SK-N-SH (cell line): ENCODE results near the gene TRAK1. TPM values are rescaled to one million over a fixed set of nuclear protein-coding genes. Genes with fewer than 3 reads are reported as not detected.

Source experiments
- CTCF ChIA-PET: fragments of 300-600, 350-600 bp; formaldehyde crosslinking; extraction: SDS; loops from one replicate; lab custom pipeline; 2021; lab: Yijun Ruan, JAX
- POLR2A ChIA-PET: fragments of 350-600 bp; sonication (Branson Sonifier 250); formaldehyde crosslinking; extraction: SDS; loops from one replicate; lab custom pipeline; 2020; ENCODE audit warnings: antibody characterized with exemption, inconsistent platforms; lab: Yijun Ruan, JAX
- DNase-seq: peaks from one replicate; pipeline ENCODE4 v3.0.0; 2012
- H2AFZ ChIP-seq: fragments of 200-600 bp; sonication (generic); 2 replicates; pipeline ENCODE4 v1.8.1; 2016; ENCODE audit warnings: antibody characterized with exemption, mild to moderate bottlenecking, low read depth
- H3F3A ChIP-seq: fragments of 200-600 bp; sonication (generic); replicated peaks from 2 replicates; pipeline ENCODE3; 2016; ENCODE audit warnings: antibody characterized with exemption, mild to moderate bottlenecking; ENCODE audit not compliant: insufficient read depth
- H3K27ac ChIP-seq, 2 experiments: fragments of 200-500 bp in 1 of 2; fragments of 200-600 bp in 1 of 2; sonication (Bioruptor generic) in 1 of 2; sonication (generic), shearing (Covaris generic) in 1 of 2; 2 replicates each; pipeline versions ENCODE4 v1.5.1 to v1.6.1; 2014 to 2016; ENCODE audit warnings: low read depth in 2 of 2, inconsistent platforms in 1 of 2, low read length in 1 of 2, mild to moderate bottlenecking in 1 of 2, mixed read lengths in 1 of 2
- H3K27me3 ChIP-seq: fragments of 200-600 bp; sonication (generic), shearing (Covaris generic); 2 replicates; pipeline ENCODE4 v1.6.1; 2016; ENCODE audit warnings: mixed run types; ENCODE audit not compliant: insufficient read depth
- H3K36me3 ChIP-seq, 2 experiments: fragments of 200-500 bp in 1 of 2; fragments of 200-600 bp in 1 of 2; sonication (Bioruptor generic) in 1 of 2; sonication (generic) in 1 of 2; replicated peaks in 1 of 2; 2 replicates each; pipeline versions ENCODE3 to v1.5.1; 2014 to 2016; ENCODE audit warnings: low read length in 1 of 2, mild to moderate bottlenecking in 1 of 2; ENCODE audit not compliant: insufficient read depth in 2 of 2, control insufficient read depth in 1 of 2
- H3K4me1 ChIP-seq, 2 experiments: fragments of 200-500 bp in 1 of 2; fragments of 200-600 bp in 1 of 2; sonication (Bioruptor generic) in 1 of 2; sonication (generic), shearing (Covaris generic) in 1 of 2; 2 replicates each; pipeline versions ENCODE4 v1.5.1 to v1.6.1; 2014 to 2016; ENCODE audit warnings: low read depth in 1 of 2, low read length in 1 of 2, mixed run types in 1 of 2; ENCODE audit not compliant: insufficient read depth in 2 of 2, control insufficient read depth in 1 of 2
- H3K4me2 ChIP-seq: fragments of 200-600 bp; sonication (generic), shearing (Covaris generic); 2 replicates; pipeline ENCODE4 v1.6.1; 2017; ENCODE audit warnings: mixed run types
- H3K4me3 ChIP-seq, 2 experiments: fragments of 200-500 bp in 1 of 2; fragments of 200-600 bp in 1 of 2; sonication (Bioruptor generic) in 1 of 2; sonication (generic), shearing (Covaris generic) in 1 of 2; 2 replicates each; pipeline versions ENCODE4 v1.5.1 to v1.8.1; 2014 to 2016; ENCODE audit warnings: low read depth in 2 of 2, inconsistent platforms in 1 of 2, low read length in 1 of 2, mild to moderate bottlenecking in 1 of 2, mixed read lengths in 1 of 2, moderate library complexity in 1 of 2
- H3K79me2 ChIP-seq: fragments of 200-600 bp; sonication (generic); 2 replicates; pipeline ENCODE4 v1.8.1; 2017; ENCODE audit warnings: mild to moderate bottlenecking; ENCODE audit not compliant: insufficient read depth
- H3K9ac ChIP-seq: fragments of 200-600 bp; sonication (generic); 2 replicates; pipeline ENCODE4 v1.6.1; 2017; ENCODE audit warnings: mixed run types
- H3K9me2 ChIP-seq: fragments of 200-600 bp; sonication (generic); 2 replicates; pipeline ENCODE4 v1.6.1; 2017; ENCODE audit warnings: mixed run types
- H3K9me3 ChIP-seq: fragments of 200-600 bp; sonication (generic); 2 replicates; pipeline ENCODE4 v1.6.1; 2017; ENCODE audit warnings: mixed run types, mild to moderate bottlenecking, moderate library complexity
- H4K20me1 ChIP-seq: fragments of 200-600 bp; sonication (generic); 2 replicates; pipeline ENCODE4 v1.6.1; 2017; ENCODE audit warnings: mild to moderate bottlenecking, mixed run types; ENCODE audit not compliant: insufficient read depth
- CHD2 ChIP-seq: fragments of 150-350 bp; IDR thresholded peaks from 2 replicates; pipeline ENCODE4 v1.6.1; 2018; ENCODE audit warnings: low read length; ENCODE audit not compliant: partially characterized antibody
- CTCF ChIP-seq: fragments of 200-600 bp; sonication (generic); IDR thresholded peaks from 2 replicates; pipeline ENCODE4 v1.6.1; 2017; ENCODE audit warnings: antibody characterized with exemption, mild to moderate bottlenecking, moderate library complexity
- ELF1 ChIP-seq: IDR thresholded peaks from 2 replicates; pipeline ENCODE4 v1.4.0; 2012
- EZH2phosphoT487 ChIP-seq: fragments of 200-600 bp; sonication (generic); IDR thresholded peaks from 2 replicates; pipeline ENCODE4 v1.6.1; 2017; ENCODE audit warnings: low read depth, mixed run types, mild to moderate bottlenecking, antibody characterized with exemption, moderate library complexity, borderline replicate concordance
- FOSL2 ChIP-seq: IDR thresholded peaks from 2 replicates; pipeline ENCODE4 v1.4.0; 2012; ENCODE audit warnings: low read depth, mild to moderate bottlenecking, moderate library complexity, borderline replicate concordance
- FOXM1 ChIP-seq: IDR thresholded peaks from 2 replicates; pipeline ENCODE4 v1.4.0; 2012; ENCODE audit warnings: low read depth, mild to moderate bottlenecking
- MXI1 ChIP-seq: IDR thresholded peaks from 2 replicates; pipeline ENCODE4 v1.6.1; 2012; ENCODE audit warnings: mild to moderate bottlenecking, low read depth, low read length, improper control_type of control experiment
- NFIC ChIP-seq: IDR thresholded peaks from 2 replicates; pipeline ENCODE4 v1.4.0; 2012; ENCODE audit warnings: borderline replicate concordance
- RAD21 ChIP-seq: IDR thresholded peaks from 2 replicates; pipeline ENCODE4 v1.6.1; 2012; ENCODE audit warnings: mild to moderate bottlenecking, low read length
- SIN3A ChIP-seq: IDR thresholded peaks from 2 replicates; pipeline ENCODE4 v1.6.1; 2012; ENCODE audit warnings: low read depth, mild to moderate bottlenecking, low read length, moderate library complexity, borderline replicate concordance
- SMC3 ChIP-seq: IDR thresholded peaks from 2 replicates; pipeline ENCODE4 v1.6.1; 2012; ENCODE audit warnings: low read depth, low read length, improper control_type of control experiment
- TAF1 ChIP-seq: IDR thresholded peaks from 2 replicates; pipeline ENCODE4 v1.6.1; 2012; ENCODE audit warnings: low read depth, mild to moderate bottlenecking, low read length, moderate library complexity, borderline replicate concordance
- TCF12 ChIP-seq: IDR thresholded peaks from 2 replicates; pipeline ENCODE4 v1.4.0; 2012
- USF1 ChIP-seq: IDR thresholded peaks from 2 replicates; pipeline ENCODE4 v1.4.0; 2012; ENCODE audit warnings: low read depth, borderline replicate concordance
- USF2 ChIP-seq: fragments of 150-350 bp; IDR thresholded peaks from 2 replicates; pipeline ENCODE4 v1.6.1; 2017; ENCODE audit warnings: antibody characterized with exemption, low read length, low read depth, borderline replicate concordance
- YY1 ChIP-seq: IDR thresholded peaks from 2 replicates; pipeline ENCODE4 v1.4.0; 2012; ENCODE audit warnings: low read depth, mild to moderate bottlenecking
- WGBS: methylation state at CpG from one replicate; pipeline ENCODE4 v1.1.6; 2017; ENCODE audit warnings: low lambda C conversion rate; 5-methylcytosine and 5-hydroxymethylcytosine counted together
- polyA plus RNA-seq, 3 experiments: library from polyadenylated mRNA; depleted of rRNA; stranded (reverse); fragments of >200 nt; gene quantifications; 2 replicates each; pipeline ENCODE4 v1.2.3, GENCODE V29; 2012
- TF ChIP-seq, protein P1 (sequence below): IDR thresholded peaks from 2 replicates; pipeline ENCODE4 v1.4.0; 2012; ENCODE audit warnings: low read depth, borderline replicate concordance

The TRAK1 gene
- polyA plus RNA-seq, 1 of the 3 experiments (the other 2 are of a cell fraction), result 12.5 TPM

DNA sequence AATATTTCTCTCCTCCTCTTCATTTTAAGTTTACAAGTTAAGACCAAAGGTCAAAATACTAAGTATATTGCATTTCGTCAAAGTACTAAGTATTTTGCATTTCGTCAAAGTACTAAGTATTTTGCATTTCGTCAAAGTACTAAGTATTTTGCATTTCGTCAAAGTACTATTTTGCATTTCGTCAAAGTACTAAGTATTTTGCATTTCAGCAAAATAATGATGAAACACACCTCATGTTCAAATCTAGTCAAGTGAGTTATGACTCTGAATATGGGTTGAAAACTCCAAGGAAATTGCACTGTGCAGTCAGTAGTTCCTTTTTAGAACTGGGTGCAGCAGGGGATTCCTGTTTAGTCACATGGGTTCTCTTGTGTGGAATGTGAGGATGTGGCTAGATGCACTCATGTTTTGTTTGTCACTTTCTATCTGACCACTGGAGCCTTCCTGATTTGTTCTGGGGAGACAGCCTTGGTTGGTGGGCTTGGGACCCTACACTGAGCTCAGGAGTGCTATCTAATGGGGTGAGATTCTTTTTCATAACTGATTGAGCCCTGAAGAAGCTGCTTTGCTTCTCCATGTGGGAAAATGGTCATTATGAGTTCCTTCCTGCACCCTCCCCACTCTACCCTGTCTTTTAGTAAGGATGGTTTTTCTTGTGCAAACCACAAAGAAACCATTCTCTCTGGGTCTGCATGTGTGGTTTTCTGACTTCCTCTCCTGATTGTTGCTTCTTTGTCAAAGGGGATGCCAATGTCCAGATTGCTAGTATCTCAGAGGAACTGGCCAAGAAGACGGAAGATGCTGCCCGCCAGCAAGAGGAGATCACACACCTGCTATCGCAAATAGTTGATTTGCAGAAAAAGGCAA, 101.4 kb downstream of the TRAK1 start (continued):
- no peak for TF ChIP-seq RAD21
- TF ChIP-seq USF2, result no peak
- no peak for TF ChIP-seq EZH2phosphoT487
- no peak for TF ChIP-seq TAF1

GRCh38 chr3:42194943-42195510, 103.9 kb downstream of the TRAK1 start:
- Histone ChIP-seq H2AFZ (no peak overlapping the region), H4K20me1 (0 out of 2 replicates have a peak, but pooled peaks cover 2% of the 10 kb centered on the region), H3K4me2 (no peak overlapping the region), H3K4me1 (no peaks in the 10 kb centered on the region; a peak in 1 of 4 replicates), H3K4me3 (no peak overlapping the region), H3K36me3 (peaks cover 3 to 52% of the 10 kb centered on the region in 2 experiments), H3K79me2 (no peaks in the 10 kb centered on the region), H3K9me2 (no peaks in the 10 kb centered on the region), H3K9ac (no peak overlapping the region), H3F3A (peaks cover 3% of the 10 kb centered on the region), H3K9me3 (no peaks in the 10 kb centered on the region), H3K27me3 (no peaks in the 10 kb centered on the region), H3K27ac (no peak overlapping the region)
- CTCF ChIA-PET, result interaction anchor here (1.3 to 16.9 kb wide), 3 partner anchors 76 to 1610 kb away, joined by 3 to 261 read pairs (median 4); no protein-coding TSS in a partner anchor
- no peak for DNase-seq
- TF ChIP-seq, protein P1, sequence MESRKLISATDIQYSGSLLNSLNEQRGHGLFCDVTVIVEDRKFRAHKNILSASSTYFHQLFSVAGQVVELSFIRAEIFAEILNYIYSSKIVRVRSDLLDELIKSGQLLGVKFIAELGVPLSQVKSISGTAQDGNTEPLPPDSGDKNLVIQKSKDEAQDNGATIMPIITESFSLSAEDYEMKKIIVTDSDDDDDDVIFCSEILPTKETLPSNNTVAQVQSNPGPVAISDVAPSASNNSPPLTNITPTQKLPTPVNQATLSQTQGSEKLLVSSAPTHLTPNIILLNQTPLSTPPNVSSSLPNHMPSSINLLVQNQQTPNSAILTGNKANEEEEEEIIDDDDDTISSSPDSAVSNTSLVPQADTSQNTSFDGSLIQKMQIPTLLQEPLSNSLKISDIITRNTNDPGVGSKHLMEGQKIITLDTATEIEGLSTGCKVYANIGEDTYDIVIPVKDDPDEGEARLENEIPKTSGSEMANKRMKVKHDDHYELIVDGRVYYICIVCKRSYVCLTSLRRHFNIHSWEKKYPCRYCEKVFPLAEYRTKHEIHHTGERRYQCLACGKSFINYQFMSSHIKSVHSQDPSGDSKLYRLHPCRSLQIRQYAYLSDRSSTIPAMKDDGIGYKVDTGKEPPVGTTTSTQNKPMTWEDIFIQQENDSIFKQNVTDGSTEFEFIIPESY, result no peak
- no peak for TF ChIP-seq FOXM1
- no peak for TF ChIP-seq FOSL2
- no peak for TF ChIP-seq YY1
- no peak for TF ChIP-seq USF2
- TF ChIP-seq EZH2phosphoT487, result no peak
- TF ChIP-seq MXI1, result no peak
- TF ChIP-seq CHD2, result no peak
- TF ChIP-seq ELF1, result no peak
- no peak for TF ChIP-seq SIN3A
- TF ChIP-seq TAF1, result no peak
- no peak for TF ChIP-seq TCF12
- TF ChIP-seq CTCF, result no peak
- TF ChIP-seq NFIC, result no peak
- no peak for TF ChIP-seq SMC3
- TF ChIP-seq USF1, result no peak
- WGBS, result 91% methylated on average over 6 of the region's 7 CpGs
- POLR2A ChIA-PET, result no interaction called here
